GM12865 (cell line): ENCODE results near the gene RAB11FIP3.

ENCODE experiments used
- DNase-seq: peaks from one replicate; pipeline ENCODE4 v3.0.0; 2010; ENCODE audit warnings: low read depth
- H3K4me3 ChIP-seq: 2 replicates; pipeline ENCODE4 v1.5.1; 2011; ENCODE audit warnings: mild to moderate bottlenecking, low read depth, low read length, control low read depth
- TF ChIP-seq, protein P1 (sequence below): IDR thresholded peaks from 2 replicates; pipeline ENCODE4 v1.5.1; 2011; ENCODE audit warnings: low read length, control low read depth, low read depth, inconsistent platforms; ENCODE audit not compliant: insufficient read depth; ENCODE audit errors: missing control alignments

RAB11FIP3 gene

DNA sequence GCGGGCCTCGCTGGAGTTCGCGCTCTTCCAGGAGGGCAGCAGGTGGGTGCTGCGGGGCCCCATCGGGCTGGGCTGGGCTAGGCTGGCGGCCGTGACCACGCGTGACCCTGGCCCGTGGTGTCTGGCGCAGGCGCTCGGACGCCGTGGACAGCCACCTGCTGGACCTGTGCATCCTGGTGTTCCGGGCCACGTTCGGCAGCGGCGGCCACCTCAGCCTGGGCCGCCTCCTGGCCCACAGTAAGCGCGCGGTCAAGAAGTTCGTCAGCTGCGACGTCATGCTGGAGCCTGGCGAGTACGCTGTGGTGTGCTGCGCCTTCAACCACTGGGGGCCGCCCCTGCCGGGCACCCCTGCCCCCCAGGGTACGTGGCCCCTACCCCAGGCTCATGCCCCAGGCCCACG is 126.7 kb downstream of the RAB11FIP3 start:
- TF ChIP-seq, protein P1, sequence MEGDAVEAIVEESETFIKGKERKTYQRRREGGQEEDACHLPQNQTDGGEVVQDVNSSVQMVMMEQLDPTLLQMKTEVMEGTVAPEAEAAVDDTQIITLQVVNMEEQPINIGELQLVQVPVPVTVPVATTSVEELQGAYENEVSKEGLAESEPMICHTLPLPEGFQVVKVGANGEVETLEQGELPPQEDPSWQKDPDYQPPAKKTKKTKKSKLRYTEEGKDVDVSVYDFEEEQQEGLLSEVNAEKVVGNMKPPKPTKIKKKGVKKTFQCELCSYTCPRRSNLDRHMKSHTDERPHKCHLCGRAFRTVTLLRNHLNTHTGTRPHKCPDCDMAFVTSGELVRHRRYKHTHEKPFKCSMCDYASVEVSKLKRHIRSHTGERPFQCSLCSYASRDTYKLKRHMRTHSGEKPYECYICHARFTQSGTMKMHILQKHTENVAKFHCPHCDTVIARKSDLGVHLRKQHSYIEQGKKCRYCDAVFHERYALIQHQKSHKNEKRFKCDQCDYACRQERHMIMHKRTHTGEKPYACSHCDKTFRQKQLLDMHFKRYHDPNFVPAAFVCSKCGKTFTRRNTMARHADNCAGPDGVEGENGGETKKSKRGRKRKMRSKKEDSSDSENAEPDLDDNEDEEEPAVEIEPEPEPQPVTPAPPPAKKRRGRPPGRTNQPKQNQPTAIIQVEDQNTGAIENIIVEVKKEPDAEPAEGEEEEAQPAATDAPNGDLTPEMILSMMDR: no peak
- no peak overlapping the region for H3K4me3 ChIP-seq
- DNase-seq: no peak

DNA sequence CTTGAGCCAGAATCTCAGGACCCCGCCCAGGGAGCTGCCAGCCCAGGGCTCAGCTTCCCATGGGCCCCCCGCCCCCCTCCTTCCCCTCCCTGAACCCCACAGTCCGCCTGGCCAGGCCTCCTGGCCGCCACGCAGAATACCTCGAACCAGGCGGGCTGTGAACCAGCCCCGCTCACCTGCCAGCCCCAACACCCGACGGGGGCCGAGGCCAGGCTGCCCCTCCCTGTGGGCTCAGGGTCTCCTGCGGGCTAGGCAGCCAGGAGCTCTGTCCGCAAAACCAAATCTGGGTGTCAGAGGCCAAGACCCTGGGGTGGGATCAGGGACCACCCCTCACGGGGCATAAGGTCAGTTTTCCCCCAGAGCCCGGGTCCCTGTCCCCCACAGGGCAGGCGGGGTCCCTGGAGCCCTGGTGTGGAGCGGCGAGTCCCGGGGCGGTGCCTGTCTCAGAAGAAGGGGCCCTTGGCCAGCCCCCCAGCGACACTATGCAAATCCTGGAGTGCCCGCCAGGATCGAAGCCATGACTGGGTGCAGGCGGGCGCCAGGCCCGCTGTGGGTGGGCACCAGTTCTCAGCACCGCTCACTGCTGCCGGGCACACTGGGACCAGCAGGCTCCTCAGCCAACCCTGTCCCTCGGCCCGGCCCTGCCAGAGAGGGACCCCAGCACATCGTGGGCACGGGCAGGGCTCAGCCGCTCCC is 128.3 kb downstream of the RAB11FIP3 start:
- no peak overlapping the region for H3K4me3 ChIP-seq
- TF ChIP-seq, protein P1: no peak
- no peak for DNase-seq

DNA sequence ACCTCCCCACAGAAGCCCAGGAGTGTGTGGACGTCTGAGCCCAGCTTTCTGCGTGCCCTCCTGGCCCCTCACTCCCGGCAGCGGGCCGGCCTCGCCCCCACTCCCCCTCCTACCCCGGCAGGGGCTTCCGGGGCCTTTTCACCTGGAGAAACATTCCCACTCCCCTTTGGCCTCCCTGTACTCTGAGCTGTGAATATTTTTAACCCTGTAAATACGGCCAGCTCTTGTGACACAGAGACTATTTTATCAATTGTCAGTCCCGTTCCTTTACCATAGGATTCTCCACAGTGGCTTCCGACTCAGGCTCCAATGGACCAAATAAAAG is 128.8 kb downstream of the RAB11FIP3 start:
- TF ChIP-seq, protein P1: no peak
- no peak overlapping the region for H3K4me3 ChIP-seq
- no peak for DNase-seq

DNA sequence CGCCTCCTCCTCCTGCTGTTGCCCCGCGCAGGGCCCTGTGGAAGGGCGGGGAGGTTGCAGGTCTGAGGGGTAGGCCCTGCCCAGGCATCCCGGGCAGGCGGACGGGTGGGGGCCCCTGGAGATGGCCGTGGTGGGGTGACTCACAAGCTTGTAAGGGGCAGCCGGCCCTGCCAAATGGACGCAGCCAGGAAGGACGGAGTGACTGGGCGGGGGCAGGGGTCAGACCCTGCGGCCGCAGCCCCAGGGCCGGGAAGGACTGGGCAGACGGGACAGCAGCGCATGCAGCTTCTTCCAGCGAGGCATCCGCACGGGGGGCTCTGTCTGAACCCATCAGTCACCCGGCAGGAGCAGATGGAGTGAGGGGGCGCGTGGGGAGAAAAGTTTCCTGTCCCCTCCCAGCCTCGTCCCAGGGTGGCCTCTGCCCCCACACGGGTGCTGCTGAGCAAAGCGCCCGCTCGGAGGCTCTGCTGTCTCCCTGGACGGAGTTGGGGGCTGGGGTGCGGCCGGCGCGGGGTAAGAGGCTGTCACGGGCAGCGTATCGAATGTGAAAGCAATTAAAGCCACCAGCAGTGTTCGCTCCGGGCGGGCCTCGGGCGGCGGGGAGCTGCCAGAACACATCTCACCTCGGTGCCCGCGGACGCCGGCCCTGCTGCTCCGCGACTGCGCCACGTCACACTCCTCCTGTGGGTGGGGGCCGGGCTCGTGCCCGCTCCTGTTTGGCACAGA is 129.4 kb downstream of the RAB11FIP3 start:
- H3K4me3 ChIP-seq: no peak overlapping the region
- no peak for DNase-seq
- TF ChIP-seq, protein P1: no peak

GRCh38 chr16:555528-556473 is 130.4 kb downstream of the RAB11FIP3 start:
- H3K4me3 ChIP-seq: no peak overlapping the region
- TF ChIP-seq, protein P1: no peak
- DNase-seq: no peak

DNA sequence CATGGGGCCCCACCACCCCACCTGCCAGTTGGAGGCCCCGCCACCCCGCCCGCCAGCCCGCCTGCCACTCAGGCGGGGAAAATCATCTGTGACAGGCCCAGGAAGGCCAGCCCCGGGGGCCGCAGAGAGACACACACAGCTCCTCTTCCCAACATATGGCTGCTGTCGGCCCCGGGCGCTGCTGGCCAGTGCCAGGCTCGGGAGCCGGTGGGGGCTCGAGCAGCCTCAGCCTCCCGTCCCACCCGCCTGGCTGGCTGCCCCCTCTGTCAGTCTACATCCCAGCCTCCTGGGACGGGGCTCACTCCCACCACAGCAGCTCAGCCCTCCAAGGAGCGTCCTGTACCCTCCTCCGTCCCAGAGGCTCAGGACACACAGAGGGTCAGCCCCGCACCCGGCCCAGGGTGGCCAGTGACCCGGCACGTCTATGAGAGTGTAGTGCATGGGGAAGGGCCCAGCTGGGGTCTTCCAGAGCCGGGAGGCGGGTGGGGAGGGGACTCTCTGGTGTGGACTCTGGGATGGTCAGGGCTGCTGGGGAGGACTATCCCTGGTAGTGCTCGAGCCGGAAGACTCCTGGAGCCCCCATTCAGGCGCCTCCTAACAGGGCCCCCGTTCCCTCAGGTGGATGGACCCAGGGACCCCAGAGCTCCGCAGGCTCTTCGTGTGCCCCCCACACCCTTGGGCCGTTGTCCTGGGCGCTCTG is 131.2 kb downstream of the RAB11FIP3 start:
- DNase-seq: no peak
- TF ChIP-seq, protein P1: no peak
- H3K4me3 ChIP-seq: no peak overlapping the region
